GM21515 (cell line): ENCODE results near the gene TMEM94.
A peak's percentile ranks its signal among the peaks of the same experiment; 100 is the strongest.

Source experiments
- ATAC-seq: cut with Tn5 transposase; IDR thresholded peaks from one replicate; pipeline ENCODE4 v1.9.1; 2021; ENCODE audit not compliant: unreplicated experiment

TMEM94 gene

DNA sequence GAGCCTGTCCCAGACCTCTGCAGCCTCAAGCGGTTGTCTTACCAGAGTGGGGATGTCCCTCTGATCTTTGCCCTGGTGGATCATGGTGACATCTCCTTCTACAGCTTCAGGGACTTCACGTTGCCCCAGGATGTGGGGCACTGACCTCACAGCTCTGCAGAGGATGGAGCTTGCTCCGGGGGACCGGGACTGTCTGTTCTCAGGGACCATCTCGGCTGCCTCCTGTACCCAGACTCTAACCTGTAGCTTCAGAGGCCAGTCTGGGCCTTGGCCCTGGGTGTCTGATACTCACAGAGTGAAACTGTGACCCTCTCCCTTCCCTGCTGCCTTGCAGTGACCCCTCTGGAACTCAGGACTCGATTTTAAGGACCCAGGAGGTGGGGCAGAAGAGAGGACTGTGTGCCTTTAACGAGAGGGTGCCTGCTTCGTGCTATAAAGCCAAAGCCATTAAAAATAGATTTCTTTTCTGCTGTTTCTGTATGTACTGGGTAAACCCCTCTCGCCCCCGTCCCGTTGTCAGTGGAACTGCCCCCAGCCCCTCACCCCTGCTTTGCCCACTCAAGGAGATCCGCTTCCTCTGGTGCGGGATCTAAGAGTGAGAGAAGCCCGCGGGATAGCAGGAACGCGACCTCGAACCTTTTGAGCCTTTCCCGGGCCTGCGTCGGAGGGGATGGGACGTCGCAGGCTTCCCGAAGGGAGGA is 68.0 kb downstream of the TMEM94 start:
- no peak for ATAC-seq

DNA sequence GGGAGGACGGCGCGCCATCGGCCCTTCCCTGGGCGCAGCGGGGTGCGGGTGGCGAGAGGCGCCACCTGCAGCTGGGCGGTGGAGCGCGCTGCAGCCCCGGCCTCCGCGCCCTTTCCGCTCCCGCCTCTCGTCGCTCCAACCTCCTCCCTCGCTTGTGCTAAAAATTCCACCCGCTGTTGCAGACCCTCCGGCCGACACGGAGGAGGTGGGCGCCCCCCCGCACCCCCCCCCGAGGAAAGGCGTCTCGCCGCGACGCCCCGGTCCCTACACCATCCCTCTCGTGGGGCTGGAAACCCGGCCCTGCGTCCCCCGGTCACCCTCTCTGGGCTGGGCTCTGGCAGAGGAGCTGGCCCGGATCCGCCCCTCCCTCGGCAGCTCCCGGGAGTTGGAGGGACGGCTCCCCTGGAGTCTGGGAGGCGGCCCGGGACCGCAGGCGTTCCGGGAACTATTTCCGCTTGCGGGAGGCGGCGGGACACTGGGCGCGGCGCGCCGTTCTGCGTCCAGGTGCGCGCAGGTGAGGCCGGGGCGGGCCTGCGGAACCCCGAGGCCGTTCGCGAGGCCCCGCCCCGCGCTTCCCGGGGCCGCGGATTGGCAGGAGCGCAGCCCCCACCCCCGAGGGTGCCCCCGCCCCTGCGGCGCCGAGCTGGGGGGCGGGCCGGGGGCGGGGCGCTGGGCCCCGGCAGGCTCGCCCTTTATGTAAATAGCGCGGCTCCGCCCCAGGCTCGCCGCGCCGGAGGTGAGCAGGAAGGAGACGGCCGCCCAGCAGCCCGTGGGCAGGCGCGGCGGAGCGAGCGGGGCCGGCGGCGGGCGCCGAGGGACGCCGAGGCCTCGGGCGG is 68.8 kb downstream of the TMEM94 start, which contains the start of gene LLGL2:
TSS of gene LLGL2 (plus strand) at position 728 of the 836 bp plus-strand sequence. CDS start 17,730 bp downstream, outside the sequence.
- ATAC-seq, result peak; percentile 68

DNA sequence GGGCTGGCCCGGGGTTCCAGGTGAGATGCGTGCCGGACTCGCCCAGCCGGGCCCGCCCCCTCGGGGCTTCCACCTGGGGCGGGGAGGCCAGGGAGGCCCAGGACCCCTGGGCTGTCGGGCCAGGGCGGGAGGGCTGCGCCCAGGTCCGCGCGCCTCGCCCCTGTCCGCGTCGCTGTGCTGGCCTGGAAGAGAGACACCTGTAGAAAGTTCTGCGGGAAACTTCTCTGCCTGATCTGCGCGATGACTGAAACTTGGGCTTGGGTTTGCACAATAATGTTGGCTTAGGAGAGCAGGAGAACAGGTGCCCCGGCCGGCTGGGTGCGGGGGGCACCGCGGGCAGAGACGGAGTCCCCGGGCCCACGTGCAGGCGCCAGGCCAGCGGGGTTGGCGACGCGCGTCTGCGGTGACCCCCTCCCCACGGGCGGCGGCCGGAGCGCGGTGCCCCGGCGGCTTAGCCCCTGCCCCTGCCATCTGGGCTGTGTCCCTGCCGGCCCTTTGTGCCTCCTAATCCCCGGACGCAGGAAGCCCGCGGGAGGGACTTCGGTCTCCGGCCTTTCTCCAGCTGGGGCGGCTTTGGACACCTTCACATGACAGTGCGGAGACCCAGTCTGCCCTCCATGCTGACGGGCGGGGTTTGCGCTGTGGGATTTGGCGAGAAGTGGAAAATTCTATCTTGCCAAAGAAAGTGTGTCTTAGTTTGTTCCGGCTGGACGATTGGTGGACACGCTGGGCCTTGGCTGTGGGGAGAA is 69.5 kb downstream of the TMEM94 start:
- ATAC-seq, result peak; percentile 11

DNA sequence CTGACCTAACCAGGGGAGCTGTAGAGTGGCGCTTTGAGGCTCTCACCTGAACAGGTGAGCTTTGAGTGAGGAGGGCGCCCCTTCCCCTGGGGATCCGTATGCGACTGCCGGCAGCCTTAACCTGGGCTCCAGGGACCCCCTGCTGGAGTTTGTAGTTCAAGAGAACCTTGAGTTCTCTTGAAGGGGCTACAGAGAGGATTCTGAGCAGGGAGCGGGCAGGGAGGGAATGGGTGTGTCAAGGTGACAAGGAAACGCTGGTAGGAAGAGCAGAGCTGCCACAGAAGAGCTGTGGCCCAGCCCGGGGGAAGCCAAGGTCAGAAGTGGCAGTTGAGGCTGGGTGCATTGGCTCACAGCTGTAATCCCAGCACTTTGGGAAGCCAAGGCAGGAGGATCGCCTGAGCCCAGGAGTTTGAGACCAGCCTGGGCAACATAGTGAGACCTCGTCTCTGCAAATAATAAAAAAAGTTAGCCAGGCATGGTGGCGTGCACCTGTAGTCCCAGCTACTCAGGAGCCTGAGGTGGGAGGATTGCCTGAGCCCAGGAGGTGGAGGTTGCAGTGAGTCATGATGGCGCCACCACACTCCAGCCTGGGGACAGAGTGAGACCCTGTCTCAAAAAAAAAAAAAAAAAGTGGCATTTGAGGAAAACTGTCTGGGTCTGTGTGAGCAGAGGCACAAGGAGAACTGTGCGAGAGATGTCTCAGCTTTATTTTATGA is 70.3 kb downstream of the TMEM94 start:
- no peak for ATAC-seq

DNA sequence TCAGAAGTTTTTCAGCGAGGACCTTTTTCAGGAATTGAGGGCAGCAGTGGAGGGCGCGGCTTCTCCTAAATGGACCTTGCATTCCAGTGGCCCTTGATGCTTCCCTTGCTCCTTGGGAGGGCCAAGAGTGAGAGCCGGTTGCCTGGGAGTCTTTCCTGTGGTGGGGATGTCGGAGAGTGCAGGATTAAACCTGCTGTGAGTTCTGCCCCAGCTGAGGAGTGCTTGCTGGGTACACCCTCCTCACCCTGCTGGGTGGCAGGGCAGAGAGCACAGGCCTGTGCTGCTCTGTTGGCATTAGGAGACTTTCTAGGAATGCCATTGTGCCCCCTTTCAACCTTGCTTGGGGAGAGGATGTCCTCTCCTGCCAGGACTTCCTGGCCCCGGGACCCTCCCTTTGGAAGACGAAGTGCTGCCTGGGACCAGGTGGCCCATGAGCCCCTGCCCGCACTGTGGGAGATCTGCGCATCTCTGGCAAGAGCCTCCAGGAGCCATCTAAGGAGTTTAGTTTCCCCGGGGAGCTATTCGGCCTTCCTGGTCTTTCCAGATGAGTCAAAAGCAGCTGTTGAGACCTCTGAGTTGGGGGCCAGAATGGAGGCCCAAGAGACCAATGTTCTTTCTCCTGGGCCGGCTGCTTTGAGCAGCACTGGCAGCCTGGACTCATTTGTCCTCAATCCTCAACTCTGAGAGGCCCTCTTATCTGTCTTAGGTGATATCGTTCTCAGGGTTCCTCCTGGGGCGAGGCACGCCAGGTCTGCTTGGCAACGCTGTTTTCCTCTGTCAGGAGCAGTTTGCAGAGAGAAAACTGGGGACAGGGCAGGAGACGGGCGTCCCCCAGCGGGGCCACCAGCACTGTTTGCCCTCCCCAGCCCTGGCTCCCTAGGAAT is 74.6 kb downstream of the TMEM94 start:
- no peak for ATAC-seq

DNA sequence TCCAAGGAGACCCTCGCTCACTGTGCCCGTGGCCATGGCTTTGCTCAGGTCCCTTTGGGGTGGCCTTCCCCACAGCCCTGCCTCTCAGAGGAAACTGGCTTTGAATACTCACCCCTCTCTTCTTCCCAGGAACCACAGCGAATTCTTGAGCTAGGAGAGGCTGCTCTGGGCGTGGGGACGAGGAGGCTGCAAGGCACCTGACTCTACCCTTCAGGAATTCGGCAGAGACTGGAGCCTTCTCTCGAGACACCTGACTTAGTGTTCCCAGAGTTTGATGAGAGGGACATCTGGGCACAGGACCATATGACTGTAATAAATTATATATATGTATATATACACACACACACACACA is 75.3 kb downstream of the TMEM94 start:
- ATAC-seq, result no peak

DNA sequence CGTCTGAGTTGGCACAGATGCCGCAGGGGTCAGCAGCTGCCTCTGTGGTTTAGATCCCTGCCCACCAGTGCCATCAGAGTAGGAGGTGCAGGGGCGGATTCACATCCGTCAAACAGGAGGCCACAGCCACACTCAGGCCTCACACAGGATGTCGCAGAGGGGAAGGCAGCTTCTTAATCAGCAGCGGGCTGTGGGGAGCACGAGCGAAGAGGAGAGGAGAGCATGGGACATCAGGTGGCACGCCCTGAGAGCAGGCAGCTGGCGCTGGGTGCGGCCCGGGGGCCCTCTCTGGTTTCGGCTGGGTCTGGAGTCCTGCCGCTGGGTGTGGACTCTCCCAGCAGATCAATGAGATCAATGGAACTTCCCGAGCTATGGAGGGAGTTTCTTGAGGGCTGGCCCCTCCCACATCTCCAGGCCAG is 78.7 kb downstream of the TMEM94 start:
- ATAC-seq, result no peak

DNA sequence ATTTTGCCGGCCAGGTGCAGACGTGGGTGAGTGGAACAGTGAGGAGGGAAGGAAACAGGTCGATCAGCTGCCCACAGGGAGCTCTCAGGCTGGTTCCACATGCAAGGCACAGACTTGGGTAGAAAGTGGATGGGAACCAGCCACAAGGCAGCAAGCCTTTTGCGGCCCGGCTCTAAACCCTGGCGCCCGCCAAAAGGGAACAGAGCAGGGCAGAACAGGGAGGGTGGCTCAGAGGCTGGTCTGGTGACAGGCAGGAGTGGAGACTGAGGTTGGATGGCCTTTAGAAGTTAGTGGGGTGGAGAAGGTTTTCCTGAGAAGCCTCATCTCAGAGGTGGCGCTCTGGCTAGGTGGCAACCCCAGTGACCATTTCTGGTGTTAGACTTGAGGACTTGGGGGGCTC is 79.4 kb downstream of the TMEM94 start:
- ATAC-seq, result no peak

DNA sequence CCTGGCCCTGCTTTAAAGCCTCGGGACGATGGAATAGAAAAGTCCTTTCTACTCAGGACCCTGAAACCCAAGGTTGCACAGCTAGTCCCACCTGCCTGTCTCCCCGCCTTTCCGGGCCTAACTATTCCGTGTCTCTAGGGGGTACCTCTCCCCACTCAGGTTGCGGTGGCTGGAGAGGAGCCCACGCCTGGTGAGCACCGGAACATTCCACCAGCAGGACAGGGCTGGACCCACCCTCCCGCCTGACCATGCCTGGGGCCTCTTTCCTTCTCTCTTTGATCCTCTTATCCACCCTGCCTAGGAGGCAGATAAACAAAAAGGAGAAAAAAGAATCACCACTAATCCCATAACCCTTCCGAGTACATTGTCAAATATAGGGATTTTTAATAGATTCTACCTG is 79.9 kb downstream of the TMEM94 start:
- ATAC-seq, result no peak

DNA sequence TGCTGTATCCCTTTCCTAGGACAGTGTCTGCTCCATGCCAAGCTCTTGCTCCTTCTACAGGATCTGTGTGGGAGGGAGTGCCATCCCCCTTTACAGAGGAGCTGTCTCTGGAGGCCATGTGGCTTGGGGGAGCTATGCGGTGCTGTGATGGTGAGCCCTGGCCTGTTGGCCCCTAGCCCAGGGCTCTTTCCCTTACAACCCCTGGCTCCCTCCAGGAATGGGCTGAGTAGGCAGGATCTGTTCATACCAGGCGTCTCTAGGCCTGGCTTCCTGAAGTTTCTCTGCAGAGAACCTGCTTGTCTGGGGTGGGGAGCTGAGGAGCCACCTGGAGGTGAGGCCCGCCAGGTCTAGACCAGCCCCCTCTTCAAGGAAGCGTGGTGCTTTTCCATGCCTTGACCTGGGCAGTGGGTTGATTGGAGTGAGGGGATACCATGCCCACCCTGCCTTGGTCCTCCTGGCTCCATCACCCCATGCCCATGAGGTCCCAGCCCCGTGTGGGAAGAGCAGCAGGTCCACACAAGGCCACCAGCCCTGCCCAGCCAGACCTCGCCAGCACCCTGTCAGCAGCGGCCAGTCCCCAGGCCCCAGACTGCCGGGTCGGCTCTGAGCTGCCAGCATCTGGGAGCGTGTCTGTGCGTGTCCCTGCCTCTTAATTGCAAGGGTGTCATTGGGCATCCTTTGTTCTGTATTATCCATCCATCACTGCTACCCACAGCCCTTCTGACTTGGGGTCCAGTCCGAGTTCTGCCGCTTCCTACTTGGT is 83.7 kb downstream of the TMEM94 start:
- no peak for ATAC-seq

DNA sequence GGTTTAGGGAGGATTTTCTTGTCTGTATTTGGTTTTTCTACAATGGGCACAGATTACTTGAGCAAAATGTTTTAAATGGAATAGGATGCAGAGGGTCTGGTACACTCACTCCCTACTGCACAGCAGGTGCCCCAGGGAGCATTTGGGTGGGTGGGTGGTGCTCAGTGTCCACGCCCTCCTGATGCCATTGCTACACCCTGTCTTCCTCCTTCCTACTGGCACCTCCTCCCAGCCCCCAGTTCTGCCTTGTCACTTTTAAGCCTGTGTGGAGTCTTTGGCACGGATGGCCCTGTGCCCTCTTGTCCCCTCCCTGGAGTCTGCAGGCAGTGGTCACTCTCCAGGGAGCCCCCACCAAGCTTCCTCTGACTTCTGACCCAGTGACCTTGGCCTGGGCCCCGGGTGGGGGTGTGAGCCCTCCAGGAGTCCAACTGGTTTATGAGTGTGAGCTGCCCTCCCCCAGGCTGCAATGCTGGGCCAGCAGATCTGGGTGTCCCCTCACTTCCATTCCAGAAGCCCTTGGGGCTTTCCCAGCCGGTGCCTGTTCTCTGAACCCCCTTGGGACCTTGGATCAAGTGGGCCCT is 84.6 kb downstream of the TMEM94 start:
- ATAC-seq, result no peak

DNA sequence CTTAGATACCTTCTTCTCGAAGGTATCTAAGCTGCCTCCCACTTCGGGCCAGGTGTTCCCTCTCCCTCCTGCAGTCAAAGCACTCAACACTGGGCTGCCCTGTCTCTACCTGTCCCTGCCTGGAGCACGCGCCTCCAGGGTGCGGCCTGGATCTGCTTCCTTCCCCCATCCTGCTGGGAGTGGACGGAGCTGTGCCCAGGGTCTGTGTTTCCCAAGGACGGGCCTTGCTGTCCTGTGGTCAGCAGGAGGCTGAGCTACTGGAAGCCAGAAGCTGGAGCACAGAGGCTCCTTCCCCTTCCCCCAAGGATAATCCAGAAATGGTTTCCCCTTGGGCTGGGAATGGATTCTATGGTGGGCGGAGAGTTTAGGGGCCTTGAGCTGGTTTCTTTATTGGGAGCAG is 85.8 kb downstream of the TMEM94 start:
- no peak for ATAC-seq

DNA sequence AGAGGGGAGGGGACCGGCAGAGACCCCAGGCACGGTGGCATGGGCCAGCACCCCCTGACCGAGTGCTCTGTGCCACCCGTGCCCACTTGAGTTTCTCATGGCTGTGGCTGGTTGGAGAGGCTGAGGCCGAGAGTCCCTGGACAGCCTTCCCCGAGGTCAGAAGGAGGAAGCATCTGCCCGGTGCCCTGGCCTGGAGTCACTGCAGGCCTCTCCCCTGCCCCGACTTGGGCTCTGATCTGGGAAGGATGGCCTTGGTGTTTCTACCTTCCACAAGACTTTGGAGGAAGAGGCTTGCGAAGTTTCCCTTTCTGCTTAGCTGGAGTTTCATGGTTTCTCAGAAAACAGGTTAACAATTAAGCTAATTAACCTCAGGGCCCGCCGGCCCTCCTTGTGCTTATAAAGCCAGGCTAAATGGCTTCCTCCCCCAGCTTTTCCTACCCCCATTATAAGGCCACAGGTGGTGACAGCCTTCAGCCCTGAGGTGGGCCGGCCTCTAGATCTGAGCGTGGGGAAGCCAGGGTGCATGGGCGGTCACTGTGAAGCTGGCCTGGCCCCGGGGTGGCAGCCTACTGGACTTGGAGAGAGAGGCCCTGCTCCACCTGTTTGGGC is 86.4 kb downstream of the TMEM94 start:
- no peak for ATAC-seq

DNA sequence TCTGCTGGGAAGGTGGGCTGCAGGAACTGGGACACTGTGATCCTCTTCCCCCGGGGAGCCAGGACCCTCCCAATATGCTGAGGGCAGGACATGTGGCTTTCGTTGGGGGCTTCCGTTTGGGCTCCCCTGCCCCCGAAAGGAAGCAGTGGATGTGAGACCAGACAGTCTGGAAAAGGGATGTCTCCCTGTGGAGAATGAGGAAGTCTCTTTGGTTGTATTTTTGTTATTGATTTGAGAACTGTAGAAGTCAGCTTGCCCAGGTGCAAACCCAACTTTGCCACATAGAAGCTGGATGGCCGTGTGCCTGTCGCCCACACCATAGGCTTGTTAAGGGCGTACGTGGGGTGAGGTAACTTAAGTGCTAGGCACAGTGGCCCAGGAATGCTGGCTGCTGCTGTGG is 87.8 kb downstream of the TMEM94 start:
- no peak for ATAC-seq

DNA sequence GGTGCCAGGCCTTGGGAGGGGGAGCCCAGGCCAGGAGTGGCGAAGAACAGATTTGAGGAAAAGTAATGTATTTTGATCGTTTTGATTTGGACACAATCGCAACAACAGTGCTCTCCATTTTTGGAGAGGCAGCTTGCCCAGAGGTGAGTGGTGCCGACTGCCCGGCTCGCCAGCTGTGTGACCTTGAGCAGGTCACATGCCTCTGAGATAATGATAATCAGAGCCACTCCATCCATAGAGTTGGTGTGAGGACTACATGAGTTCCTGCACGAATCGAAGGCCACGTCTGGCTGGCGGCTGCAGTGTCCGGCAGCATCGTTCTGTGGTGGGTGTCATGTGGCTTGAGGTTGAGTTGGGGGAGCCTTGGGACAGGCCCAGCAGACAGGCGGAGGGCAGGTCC is 89.7 kb downstream of the TMEM94 start:
- no peak for ATAC-seq

DNA sequence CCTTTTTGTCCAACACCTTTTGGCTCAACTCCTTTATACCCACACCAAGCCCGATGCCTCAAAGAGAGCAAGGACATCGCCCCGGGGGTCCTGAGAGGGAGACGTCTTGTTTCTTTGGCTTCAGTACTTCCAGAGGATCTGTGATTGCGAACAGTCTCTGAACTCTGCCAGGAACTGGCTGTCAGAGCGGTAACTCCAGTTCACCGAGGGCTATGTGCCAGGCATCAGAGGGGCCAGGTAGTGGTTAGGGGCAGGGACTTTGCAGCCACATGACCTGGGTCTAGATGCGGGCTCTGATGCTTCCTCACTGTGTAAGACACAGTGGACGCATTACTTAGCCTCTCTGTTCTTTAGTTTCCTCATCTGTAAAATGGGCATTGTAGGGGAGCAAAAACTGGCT is 90.7 kb downstream of the TMEM94 start:
- no peak for ATAC-seq

DNA sequence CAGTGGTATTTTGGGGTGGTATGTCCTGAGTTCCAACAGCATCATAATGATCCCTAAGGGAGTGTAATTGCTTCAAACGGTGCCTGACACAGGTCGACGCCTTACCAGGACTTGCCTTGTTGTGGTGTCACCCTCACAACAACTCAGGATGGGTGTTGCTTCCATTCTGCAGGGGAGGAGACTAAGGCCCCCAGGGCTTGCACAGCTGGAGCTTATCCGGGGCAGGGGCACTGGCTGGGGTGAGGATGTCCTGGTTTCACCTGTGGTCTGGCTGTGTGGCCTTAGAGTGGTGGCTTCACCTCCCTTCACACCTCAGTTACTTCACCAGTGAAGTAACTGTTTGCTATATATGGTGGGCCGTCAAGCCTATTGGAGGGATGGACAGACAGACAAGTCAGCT is 92.4 kb downstream of the TMEM94 start:
- no peak for ATAC-seq
